Trophoblast cell (in vitro differentiated cells and primary cell): ENCODE measurements around the gene FYN.

Experiments
- DNase-seq, 2 donors: peaks; one replicate each; pipeline ENCODE4 v3.0.0-alpha.2; 2016
- H2AFZ ChIP-seq: 2 replicates; pipeline ENCODE4 v1.6.1; 2013; ENCODE audit warnings: low read length, moderate library complexity, mild to moderate bottlenecking; ENCODE audit not compliant: insufficient read depth, poor library complexity
- H2AK5ac ChIP-seq: 2 replicates; pipeline ENCODE4 v1.6.1; 2013; ENCODE audit warnings: mild to moderate bottlenecking, low read length
- H2BK120ac ChIP-seq: 2 replicates; pipeline ENCODE4 v1.6.1; 2013; ENCODE audit warnings: low read length, mild to moderate bottlenecking, moderate library complexity; ENCODE audit not compliant: insufficient read depth, poor library complexity
- H2BK12ac ChIP-seq: 2 replicates; pipeline ENCODE4 v1.6.1; 2013; ENCODE audit warnings: mild to moderate bottlenecking, low read length, moderate library complexity
- H2BK5ac ChIP-seq: 2 replicates; pipeline ENCODE4 v1.6.1; 2013; ENCODE audit warnings: low read length, low read depth, moderate library complexity, mild to moderate bottlenecking; ENCODE audit not compliant: poor library complexity
- H3K14ac ChIP-seq: 2 replicates; pipeline ENCODE4 v1.6.1; 2013; ENCODE audit warnings: mild to moderate bottlenecking, low read length
- H3K18ac ChIP-seq: 2 replicates; pipeline ENCODE4 v1.6.1; 2013; ENCODE audit warnings: mild to moderate bottlenecking, low read length
- H3K23ac ChIP-seq: 2 replicates; pipeline ENCODE4 v1.6.1; 2013; ENCODE audit warnings: low read length
- H3K27ac ChIP-seq: 2 replicates; pipeline ENCODE4 v1.5.1; 2013; ENCODE audit warnings: low read depth, mild to moderate bottlenecking, inconsistent platforms, low read length, moderate library complexity
- H3K27me3 ChIP-seq: 2 replicates; pipeline ENCODE4 v1.6.1; 2013; ENCODE audit warnings: inconsistent platforms, mild to moderate bottlenecking, low read length, moderate library complexity; ENCODE audit not compliant: insufficient read depth
- H3K36me3 ChIP-seq, 2 experiments: 1 replicate in 1 of 2; 2 replicates in 1 of 2; pipeline ENCODE4 v1.6.1; 2013; ENCODE audit warnings: low read length in 2 of 2, mild to moderate bottlenecking in 2 of 2, moderate library complexity in 1 of 2; ENCODE audit not compliant: insufficient read depth in 2 of 2, control insufficient read depth in 1 of 2
- H3K4ac ChIP-seq: 2 replicates; pipeline ENCODE4 v1.6.1; 2013; ENCODE audit warnings: low read depth, mild to moderate bottlenecking, low read length, moderate library complexity
- H3K4me1 ChIP-seq, 2 experiments: 1 replicate in 1 of 2; 2 replicates in 1 of 2; pipeline ENCODE4 v1.6.1; 2013; ENCODE audit warnings: low read length in 2 of 2, mild to moderate bottlenecking in 2 of 2, moderate library complexity in 1 of 2; ENCODE audit not compliant: insufficient read depth in 2 of 2, control insufficient read depth in 1 of 2
- H3K4me2 ChIP-seq: 2 replicates; pipeline ENCODE4 v1.6.1; 2013; ENCODE audit warnings: inconsistent platforms, mild to moderate bottlenecking, low read length, moderate library complexity
- H3K4me3 ChIP-seq: 2 replicates; pipeline ENCODE4 v1.5.1; 2013; ENCODE audit warnings: mild to moderate bottlenecking, low read depth, low read length, inconsistent platforms
- H3K79me1 ChIP-seq: one replicate; pipeline ENCODE4 v1.6.1; 2013; ENCODE audit warnings: low read length
- H3K79me2 ChIP-seq: 2 replicates; pipeline ENCODE4 v1.6.1; 2013; ENCODE audit warnings: low read length, mild to moderate bottlenecking; ENCODE audit not compliant: control insufficient read depth, insufficient read depth, poor library complexity
- H3K9ac ChIP-seq: 2 replicates; pipeline ENCODE4 v1.6.1; 2013; ENCODE audit warnings: mild to moderate bottlenecking, low read length
- H3K9me3 ChIP-seq: 2 replicates; pipeline ENCODE4 v1.6.1; 2013; ENCODE audit warnings: low read depth, mild to moderate bottlenecking, control low read depth, inconsistent platforms, low read length; ENCODE audit not compliant: insufficient read depth
- H4K12ac ChIP-seq: 2 replicates; pipeline ENCODE4 v1.6.1; 2013; ENCODE audit warnings: low read depth, mild to moderate bottlenecking, low read length, moderate library complexity
- H4K8ac ChIP-seq: 2 replicates; pipeline ENCODE4 v1.6.1; 2013; ENCODE audit warnings: low read depth, mild to moderate bottlenecking, low read length, moderate library complexity
- H4K91ac ChIP-seq: one replicate; pipeline ENCODE4 v1.6.1; 2013; ENCODE audit warnings: low read depth, mild to moderate bottlenecking, low read length, moderate library complexity
- WGBS: extraction: QIAGEN DNeasy Blood & Tissue Kit; methylation state at CpG from one replicate; pipeline ENCODE4 v1.1.7; 2013; ENCODE audit warnings: missing lambda C conversion rate; ENCODE audit not compliant: insufficient read length, insufficient coverage; ENCODE audit errors: extremely low coverage; 5-methylcytosine and 5-hydroxymethylcytosine counted together

The FYN gene

DNA sequence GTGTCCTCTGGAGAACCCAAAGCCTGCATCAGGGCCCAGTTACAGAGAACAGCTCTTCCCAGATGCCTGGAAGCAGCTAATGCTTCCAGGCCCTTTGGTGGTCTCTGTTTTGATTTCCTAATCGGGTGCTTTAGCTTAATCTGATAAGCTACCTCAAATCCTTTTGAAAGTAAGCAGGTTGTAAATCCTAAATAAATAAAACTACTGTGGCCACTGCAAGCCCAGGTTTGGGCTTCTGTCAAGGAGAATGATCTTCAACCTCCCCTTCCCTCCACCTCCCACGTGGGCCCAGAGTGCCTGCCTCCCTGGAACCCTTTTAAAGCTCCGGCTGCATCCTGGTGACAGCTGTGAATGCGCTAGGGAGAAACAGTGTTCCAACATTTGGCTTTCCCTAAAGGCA lies 25.2 kb upstream of the FYN start:
- no peak overlapping the region for H2AFZ ChIP-seq
- H3K4ac ChIP-seq: no peak overlapping the region
- H4K91ac ChIP-seq: no peak overlapping the region
- H3K14ac ChIP-seq: no peak overlapping the region
- H2AK5ac ChIP-seq: no peak overlapping the region
- H3K4me3 ChIP-seq: no peak overlapping the region
- H3K9ac ChIP-seq: no peak overlapping the region
- H3K36me3 ChIP-seq: no peaks in the 10 kb centered on the region
- H3K4me2 ChIP-seq: no peak overlapping the region
- no peak for DNase-seq
- H4K8ac ChIP-seq: no peak overlapping the region
- no peaks in the 10 kb centered on the region for H3K79me1 ChIP-seq
- H2BK120ac ChIP-seq: no peak overlapping the region
- no peak overlapping the region for H3K27ac ChIP-seq
- H3K79me2 ChIP-seq: no peaks in the 10 kb centered on the region
- H2BK5ac ChIP-seq: no peak overlapping the region
- H3K18ac ChIP-seq: no peak overlapping the region
- no peaks in the 10 kb centered on the region for H3K9me3 ChIP-seq
- H3K27me3 ChIP-seq: no peaks in the 10 kb centered on the region
- H4K12ac ChIP-seq: no peak overlapping the region
- H3K23ac ChIP-seq: no peak overlapping the region
- WGBS: no CpG with 5 or more reads among the region's 4 CpGs
- no peaks in the 10 kb centered on the region for H3K4me1 ChIP-seq
- no peak overlapping the region for H2BK12ac ChIP-seq

DNA sequence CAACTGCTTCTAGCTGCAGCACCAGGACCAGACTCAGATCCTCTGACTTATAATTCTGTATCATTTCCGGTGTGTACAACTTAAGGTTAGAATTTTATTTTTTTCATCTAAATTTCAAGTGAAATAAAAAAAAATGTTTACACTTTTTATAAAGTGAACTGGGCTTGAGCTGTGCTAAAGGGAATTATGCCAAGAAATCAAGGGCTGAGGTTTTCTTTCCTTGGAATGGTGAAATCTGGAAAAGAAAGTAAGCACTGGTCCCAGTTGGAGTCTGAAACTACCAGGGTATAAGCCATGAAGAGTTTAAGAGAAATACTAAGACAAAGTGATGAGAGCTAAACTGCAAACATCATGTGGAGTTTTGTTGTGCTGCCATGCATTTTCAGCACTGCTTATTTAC lies 21.7 kb upstream of the FYN start:
- H3K27ac ChIP-seq: no peak overlapping the region
- no peaks in the 10 kb centered on the region for H3K4me1 ChIP-seq
- H3K9me3 ChIP-seq: no peaks in the 10 kb centered on the region
- no CpG with 5 or more reads among the region's 1 CpG for WGBS
- no peak overlapping the region for H3K9ac ChIP-seq
- H2BK12ac ChIP-seq: no peak overlapping the region
- H3K23ac ChIP-seq: no peak overlapping the region
- no peak overlapping the region for H2AK5ac ChIP-seq
- no peak overlapping the region for H4K91ac ChIP-seq
- H3K36me3 ChIP-seq: no peaks in the 10 kb centered on the region
- no peak overlapping the region for H3K14ac ChIP-seq
- H3K4me3 ChIP-seq: no peak overlapping the region
- no peaks in the 10 kb centered on the region for H3K27me3 ChIP-seq
- no peak overlapping the region for H3K18ac ChIP-seq
- H4K8ac ChIP-seq: no peak overlapping the region
- H3K4ac ChIP-seq: no peak overlapping the region
- no peaks in the 10 kb centered on the region for H3K79me1 ChIP-seq
- no peak overlapping the region for H4K12ac ChIP-seq
- no peak overlapping the region for H2BK120ac ChIP-seq
- H2AFZ ChIP-seq: no peak overlapping the region
- DNase-seq: no peak
- H2BK5ac ChIP-seq: no peak overlapping the region
- no peak overlapping the region for H3K4me2 ChIP-seq
- H3K79me2 ChIP-seq: no peaks in the 10 kb centered on the region

- Histone ChIP-seq H3K27me3 (no peaks in the 10 kb centered on the region), H3K79me2 (no peaks in the 10 kb centered on the region), H3K9me3 (peaks cover under 1% of the 10 kb centered on the region), H2BK5ac (no peak overlapping the region), H3K4me3 (no peak overlapping the region), H2AK5ac (no peak overlapping the region), H2AFZ (no peak overlapping the region), H4K91ac (no peak overlapping the region), H3K4ac (no peak overlapping the region), H3K18ac (no peak overlapping the region), H4K12ac (no peak overlapping the region), H3K36me3 (no peaks in the 10 kb centered on the region), H3K23ac (no peak overlapping the region), H3K79me1 (no peaks in the 10 kb centered on the region), H3K14ac (no peak overlapping the region), H3K9ac (no peak overlapping the region), H2BK12ac (no peak overlapping the region), H3K27ac (no peak overlapping the region), H3K4me2 (no peak overlapping the region), H4K8ac (no peak overlapping the region), H3K4me1 (no peaks in the 10 kb centered on the region), H2BK120ac (no peak overlapping the region)
- no CpG with 5 or more reads among the region's 2 CpGs for WGBS
- no peak for DNase-seq
Observed at GRCh38 chr6:111894272-111894671, 21.0 kb upstream of the FYN start.

- Histone ChIP-seq H2BK12ac (no peak overlapping the region), H2AK5ac (no peak overlapping the region), H3K23ac (no peak overlapping the region), H3K79me2 (no peaks in the 10 kb centered on the region), H3K18ac (no peak overlapping the region), H3K27me3 (no peaks in the 10 kb centered on the region), H3K27ac (no peak overlapping the region), H3K14ac (no peak overlapping the region), H3K9me3 (peaks cover 1% of the 10 kb centered on the region), H2AFZ (no peak overlapping the region), H3K4me1 (no peaks in the 10 kb centered on the region), H4K12ac (no peak overlapping the region), H4K91ac (no peak overlapping the region), H3K79me1 (no peaks in the 10 kb centered on the region), H3K36me3 (no peaks in the 10 kb centered on the region), H3K9ac (no peak overlapping the region), H3K4me2 (no peak overlapping the region), H4K8ac (no peak overlapping the region), H2BK120ac (no peak overlapping the region), H2BK5ac (no peak overlapping the region), H3K4ac (no peak overlapping the region), H3K4me3 (no peak overlapping the region)
- no peak for DNase-seq
- WGBS: no CpG with 5 or more reads among the region's 4 CpGs
Observed at GRCh38 chr6:111892431-111892830, 19.2 kb upstream of the FYN start.

DNA sequence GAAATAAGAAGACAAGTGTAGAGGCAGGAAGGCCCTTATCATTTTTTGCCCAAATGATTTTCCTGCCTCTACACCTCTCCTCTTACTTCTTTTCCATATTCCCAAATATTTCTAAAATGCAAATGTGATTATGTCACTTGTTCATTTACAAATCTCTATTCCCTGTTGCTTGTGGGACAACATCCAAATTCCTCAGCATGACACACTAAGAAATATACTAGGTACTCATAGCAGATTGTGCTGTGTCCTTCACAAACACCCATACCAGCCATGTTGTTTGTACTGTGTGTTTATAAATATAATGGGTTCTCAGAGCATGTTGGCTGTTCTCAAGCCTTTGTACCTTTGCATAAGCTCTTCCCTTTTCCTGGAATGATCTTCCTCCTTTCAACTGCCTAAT lies 17.7 kb upstream of the FYN start:
- no peak overlapping the region for H3K9ac ChIP-seq
- no peaks in the 10 kb centered on the region for H3K4me1 ChIP-seq
- H4K8ac ChIP-seq: no peak overlapping the region
- no peak overlapping the region for H2AFZ ChIP-seq
- H3K79me2 ChIP-seq: no peaks in the 10 kb centered on the region
- H3K79me1 ChIP-seq: no peaks in the 10 kb centered on the region
- no peak overlapping the region for H3K18ac ChIP-seq
- no peaks in the 10 kb centered on the region for H3K27me3 ChIP-seq
- DNase-seq: no peak
- no peak overlapping the region for H3K27ac ChIP-seq
- H4K91ac ChIP-seq: no peak overlapping the region
- H4K12ac ChIP-seq: no peak overlapping the region
- no peak overlapping the region for H3K23ac ChIP-seq
- H3K9me3 ChIP-seq: peaks cover 1% of the 10 kb centered on the region
- no peak overlapping the region for H2AK5ac ChIP-seq
- no peak overlapping the region for H2BK120ac ChIP-seq
- H3K4ac ChIP-seq: no peak overlapping the region
- H2BK5ac ChIP-seq: no peak overlapping the region
- H3K4me2 ChIP-seq: no peak overlapping the region
- no peak overlapping the region for H2BK12ac ChIP-seq
- no peak overlapping the region for H3K14ac ChIP-seq
- H3K36me3 ChIP-seq: no peaks in the 10 kb centered on the region
- H3K4me3 ChIP-seq: no peak overlapping the region
